CD4-positive, alpha-beta T cell treated with Interleukin-6 for 4 hours (primary cell): ENCODE results near the gene LRRC56.

ENCODE experiments used
- DNase-seq: peaks from one replicate; pipeline ENCODE4 v3.0.0-alpha.2; 2020; ENCODE audit warnings: mixed read lengths

LRRC56 gene

GRCh38 chr11:536841-537621, at the start of gene LRRC56:
LRRC56 (plus strand) TSS chr11:537527; CDS start chr11:540685, 3,158 bp downstream.
- DNase-seq: peak; percentile 92

- no peak for DNase-seq
These were observed 49.7 kb upstream of the LRRC56 start for GRCh38 chr11:487571-488021.

- DNase-seq: no peak
These were observed 49.3 kb upstream of the LRRC56 start for GRCh38 chr11:488062-488461.

GRCh38 chr11:488579-488978, 48.7 kb upstream of the LRRC56 start:
- DNase-seq: no peak

GRCh38 chr11:488992-489391, 48.3 kb upstream of the LRRC56 start:
- no peak for DNase-seq

GRCh38 chr11:489610-490185, 47.6 kb upstream of the LRRC56 start:
- DNase-seq: no peak

- no peak for DNase-seq
These were observed 47.0 kb upstream of the LRRC56 start for GRCh38 chr11:490186-490929.

GRCh38 chr11:490930-491260, 46.4 kb upstream of the LRRC56 start:
- no peak for DNase-seq

- no peak for DNase-seq
These were observed 46.0 kb upstream of the LRRC56 start for GRCh38 chr11:491358-491757.

- DNase-seq: no peak
These were observed 44.7 kb upstream of the LRRC56 start for GRCh38 chr11:492427-493226.

GRCh38 chr11:494761-495536, 42.4 kb upstream of the LRRC56 start:
- no peak for DNase-seq

GRCh38 chr11:495537-495931, 41.8 kb upstream of the LRRC56 start:
- no peak for DNase-seq

- no peak for DNase-seq
These were observed 40.3 kb upstream of the LRRC56 start for GRCh38 chr11:496834-497564.

GRCh38 chr11:497565-498296, 39.6 kb upstream of the LRRC56 start:
- no peak for DNase-seq

GRCh38 chr11:498297-499181, 38.8 kb upstream of the LRRC56 start:
- no peak for DNase-seq

GRCh38 chr11:499201-500076, 37.9 kb upstream of the LRRC56 start:
- DNase-seq: no peak

- no peak for DNase-seq
These were observed 36.2 kb upstream of the LRRC56 start for GRCh38 chr11:501001-501682.

- no peak for DNase-seq
These were observed 35.5 kb upstream of the LRRC56 start for GRCh38 chr11:501683-502287.
